HG02763 (cell line): ENCODE measurements around the gene PCSK2.

Experiments used
- ATAC-seq: cut with Tn5 transposase; IDR thresholded peaks from one replicate; pipeline ENCODE4 v1.9.1; 2021; ENCODE audit warnings: mild to moderate bottlenecking, moderate library complexity; ENCODE audit not compliant: unreplicated experiment

PCSK2 gene

GRCh38 chr20:17390655-17391054 is 163.8 kb downstream of the PCSK2 start:
- ATAC-seq, result no peak

- ATAC-seq, result no peak
Measured at GRCh38 chr20:17391127-17391771, 164.4 kb downstream of the PCSK2 start.

- ATAC-seq, result no peak
Measured at GRCh38 chr20:17394411-17394810, 167.6 kb downstream of the PCSK2 start.

GRCh38 chr20:17395729-17396128 is 168.9 kb downstream of the PCSK2 start:
- no peak for ATAC-seq

- ATAC-seq, result no peak
Measured at GRCh38 chr20:17399303-17399985, 172.6 kb downstream of the PCSK2 start.

- ATAC-seq, result no peak
Measured at GRCh38 chr20:17403461-17403860, 176.6 kb downstream of the PCSK2 start.

GRCh38 chr20:17406051-17406590 is 179.3 kb downstream of the PCSK2 start:
- ATAC-seq, result no peak

GRCh38 chr20:17407550-17407949 is 180.7 kb downstream of the PCSK2 start:
- ATAC-seq, result no peak

GRCh38 chr20:17417225-17417624 is 190.4 kb downstream of the PCSK2 start:
- no peak for ATAC-seq

GRCh38 chr20:17418737-17419136 is 191.9 kb downstream of the PCSK2 start:
- ATAC-seq, result no peak

- ATAC-seq, result no peak
Measured at GRCh38 chr20:17419479-17420041, 192.7 kb downstream of the PCSK2 start.

- ATAC-seq, result no peak
Measured at GRCh38 chr20:17421493-17421892, 194.7 kb downstream of the PCSK2 start.

GRCh38 chr20:17423782-17424181 is 196.9 kb downstream of the PCSK2 start:
- ATAC-seq, result no peak

- ATAC-seq, result no peak
Measured at GRCh38 chr20:17427638-17428037, 200.8 kb downstream of the PCSK2 start.

GRCh38 chr20:17430125-17430950 is 203.5 kb downstream of the PCSK2 start:
- no peak for ATAC-seq

- ATAC-seq, result no peak
Measured at GRCh38 chr20:17431621-17432364, 205.0 kb downstream of the PCSK2 start.

GRCh38 chr20:17436664-17437063 is 209.8 kb downstream of the PCSK2 start:
- ATAC-seq, result no peak

GRCh38 chr20:17437251-17437650 is 210.4 kb downstream of the PCSK2 start:
- no peak for ATAC-seq

GRCh38 chr20:17438436-17439039 is 211.7 kb downstream of the PCSK2 start:
- ATAC-seq, result no peak
